OCI-LY1 (cell line): ENCODE measurements around the gene CNTN2.

Experiments used
- H2AFZ ChIP-seq: fragments of 200-600 bp; sonication (generic), shearing (Covaris generic); 2 replicates; pipeline ENCODE4 v1.6.0; 2014; ENCODE audit warnings: antibody characterized with exemption, mild to moderate bottlenecking, low read length
- H3F3A ChIP-seq: fragments of 200-600 bp; sonication (generic), shearing (Covaris generic); 2 replicates; pipeline ENCODE4 v1.6.0; 2014; ENCODE audit warnings: mild to moderate bottlenecking, antibody characterized with exemption, low read length, moderate library complexity; ENCODE audit not compliant: insufficient read depth
- H3K27ac ChIP-seq: fragments of 200-600 bp; sonication (generic); 2 replicates; pipeline ENCODE4 v1.5.1; 2014; ENCODE audit warnings: low read length, mixed run types, mild to moderate bottlenecking, low read depth; ENCODE audit not compliant: poor library complexity, severe bottlenecking
- H3K27me3 ChIP-seq: fragments of 200-600 bp; sonication (generic); 2 replicates; pipeline ENCODE4 v1.6.0; 2014; ENCODE audit warnings: antibody characterized with exemption, mild to moderate bottlenecking, low read length, moderate library complexity; ENCODE audit not compliant: insufficient read depth
- H3K36me3 ChIP-seq: fragments of 200-600 bp; sonication (generic); 2 replicates; pipeline ENCODE4 v1.6.1; 2014; ENCODE audit warnings: mild to moderate bottlenecking, antibody characterized with exemption, low read length, moderate library complexity, mixed read lengths; ENCODE audit not compliant: insufficient read depth
- H3K4me1 ChIP-seq: fragments of 200-600 bp; sonication (generic); 2 replicates; pipeline ENCODE4 v1.5.1; 2014; ENCODE audit warnings: mild to moderate bottlenecking, low read length, moderate library complexity; ENCODE audit not compliant: insufficient read depth, severe bottlenecking
- H3K4me2 ChIP-seq: fragments of 200-600 bp; sonication (generic), shearing (Covaris generic); 2 replicates; pipeline ENCODE4 v1.6.1; 2014; ENCODE audit warnings: low read length
- H3K4me3 ChIP-seq: fragments of 200-600 bp; sonication (generic); 2 replicates; pipeline ENCODE4 v1.5.1; 2014; ENCODE audit warnings: low read length, low read depth, mild to moderate bottlenecking, mixed read lengths; ENCODE audit not compliant: poor library complexity, severe bottlenecking
- H3K79me2 ChIP-seq: fragments of 200-600 bp; shearing (Covaris generic); 2 replicates; pipeline ENCODE4 v1.6.1; 2016; ENCODE audit warnings: mixed run types, low read length, mixed read lengths; ENCODE audit not compliant: insufficient read depth
- H3K9ac ChIP-seq: fragments of 200-600 bp; sonication (generic), shearing (Covaris generic); 2 replicates; pipeline ENCODE4 v1.6.1; 2014; ENCODE audit warnings: mild to moderate bottlenecking, low read length, mixed read lengths
- H3K9me2 ChIP-seq: fragments of 200-600 bp; sonication (generic), shearing (Covaris generic); 2 replicates; pipeline ENCODE4 v1.6.1; 2014; ENCODE audit warnings: low read depth, mild to moderate bottlenecking, low read length, mixed read lengths
- H3K9me3 ChIP-seq: fragments of 200-600 bp; shearing (Covaris generic); 2 replicates; pipeline ENCODE4 v1.6.1; 2014; ENCODE audit warnings: low read length, mixed read lengths
- H4K20me1 ChIP-seq: fragments of 200-600 bp; sonication (generic), shearing (Covaris generic); 2 replicates; pipeline ENCODE4 v1.6.0; 2016; ENCODE audit warnings: mild to moderate bottlenecking, low read length; ENCODE audit not compliant: insufficient read depth
- EZH2 ChIP-seq: fragments of 200-600 bp; sonication (generic), shearing (Covaris generic); IDR thresholded peaks from 2 replicates; pipeline ENCODE4 v1.8.0; 2017; ENCODE audit warnings: borderline replicate concordance, mixed run types, mild to moderate bottlenecking, antibody characterized with exemption, low read length, moderate library complexity, mixed read lengths
- TF ChIP-seq, protein P1 (sequence below): fragments of 200-600 bp; sonication (generic), shearing (Covaris generic); IDR thresholded peaks from 2 replicates; pipeline ENCODE4 v1.5.1; 2017; ENCODE audit warnings: mild to moderate bottlenecking, antibody characterized with exemption, low read length, moderate library complexity, mixed read lengths

Gene CNTN2

DNA sequence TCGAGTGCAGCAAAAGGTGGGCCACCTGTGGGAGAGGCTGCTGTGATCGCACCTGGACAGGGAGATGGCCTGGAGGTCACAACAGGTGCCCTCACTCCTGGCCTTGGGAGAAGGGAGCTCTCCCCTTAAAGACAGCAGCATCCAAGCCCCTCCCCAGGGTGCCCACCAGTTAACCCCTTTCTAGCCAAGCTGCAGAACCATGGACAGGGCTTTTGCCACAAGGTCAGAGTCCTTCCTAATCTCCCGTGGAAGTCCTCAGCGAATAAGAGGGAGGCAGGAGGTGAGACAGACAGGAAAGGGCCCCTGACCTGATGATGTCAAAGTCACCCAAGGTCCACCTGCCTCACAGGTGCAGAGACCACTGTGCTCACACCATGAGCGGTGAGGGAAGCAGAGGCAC is 1.7 kb downstream of the CNTN2 start:
- Histone ChIP-seq H3K9ac (no peak overlapping the region), H3F3A (no peaks in the 10 kb centered on the region), H3K4me2 (no peak overlapping the region), H3K4me3 (no peak overlapping the region), H3K9me3 (no peaks in the 10 kb centered on the region), H3K36me3 (no peaks in the 10 kb centered on the region), H3K4me1 (no peaks in the 10 kb centered on the region), H2AFZ (no peak overlapping the region), H3K27ac (no peak overlapping the region), H3K9me2 (no peaks in the 10 kb centered on the region), H3K79me2 (no peaks in the 10 kb centered on the region), H4K20me1 (no peaks in the 10 kb centered on the region), H3K27me3 (peaks cover 5% of the 10 kb centered on the region; the same call in 1 of the 2 replicates)
- TF ChIP-seq, protein P1, sequence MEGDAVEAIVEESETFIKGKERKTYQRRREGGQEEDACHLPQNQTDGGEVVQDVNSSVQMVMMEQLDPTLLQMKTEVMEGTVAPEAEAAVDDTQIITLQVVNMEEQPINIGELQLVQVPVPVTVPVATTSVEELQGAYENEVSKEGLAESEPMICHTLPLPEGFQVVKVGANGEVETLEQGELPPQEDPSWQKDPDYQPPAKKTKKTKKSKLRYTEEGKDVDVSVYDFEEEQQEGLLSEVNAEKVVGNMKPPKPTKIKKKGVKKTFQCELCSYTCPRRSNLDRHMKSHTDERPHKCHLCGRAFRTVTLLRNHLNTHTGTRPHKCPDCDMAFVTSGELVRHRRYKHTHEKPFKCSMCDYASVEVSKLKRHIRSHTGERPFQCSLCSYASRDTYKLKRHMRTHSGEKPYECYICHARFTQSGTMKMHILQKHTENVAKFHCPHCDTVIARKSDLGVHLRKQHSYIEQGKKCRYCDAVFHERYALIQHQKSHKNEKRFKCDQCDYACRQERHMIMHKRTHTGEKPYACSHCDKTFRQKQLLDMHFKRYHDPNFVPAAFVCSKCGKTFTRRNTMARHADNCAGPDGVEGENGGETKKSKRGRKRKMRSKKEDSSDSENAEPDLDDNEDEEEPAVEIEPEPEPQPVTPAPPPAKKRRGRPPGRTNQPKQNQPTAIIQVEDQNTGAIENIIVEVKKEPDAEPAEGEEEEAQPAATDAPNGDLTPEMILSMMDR = no peak
- no peak for TF ChIP-seq EZH2

DNA sequence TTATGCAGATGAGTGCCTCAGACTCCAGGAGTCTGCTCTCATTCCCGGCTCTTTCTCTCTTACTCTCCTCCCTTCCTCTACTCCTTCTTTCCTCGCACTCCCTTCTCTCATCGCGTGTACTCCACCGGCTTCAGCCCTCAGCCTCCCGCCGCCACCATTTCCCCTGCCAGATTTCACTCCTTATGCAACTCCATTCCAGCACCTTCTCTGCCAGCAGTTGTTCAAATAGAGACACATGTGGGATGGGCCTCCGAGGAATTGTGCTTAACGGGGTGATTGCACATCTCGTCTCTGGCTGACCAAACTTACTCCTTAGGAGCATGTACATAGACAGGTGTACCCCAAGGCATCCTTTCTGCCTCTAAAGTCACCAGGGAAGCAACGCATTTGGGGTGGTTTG is 2.1 kb downstream of the CNTN2 start:
- H3K4me2 ChIP-seq = no peak overlapping the region

DNA sequence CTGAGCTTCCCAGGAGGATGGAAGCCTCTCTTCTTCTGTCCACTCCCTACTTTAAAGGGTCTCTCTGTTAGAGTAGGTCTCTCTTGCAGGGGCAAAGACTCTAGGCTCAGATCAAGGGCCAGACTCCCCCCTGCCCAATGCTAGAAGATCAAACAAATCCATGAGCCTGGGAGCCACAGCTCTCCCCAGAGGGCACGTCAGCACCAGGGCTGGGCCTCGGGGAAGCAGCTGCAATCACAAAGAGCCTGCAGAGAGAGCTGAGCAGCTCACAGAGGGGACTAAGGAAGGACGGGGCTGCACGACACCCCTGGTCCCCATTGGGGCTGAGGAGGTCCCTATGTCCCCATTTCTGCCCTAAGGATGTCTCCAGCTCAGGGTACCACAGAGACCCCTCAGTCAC is 3.9 kb downstream of the CNTN2 start:
- Histone ChIP-seq H3K4me1 (no peaks in the 10 kb centered on the region), H3K9me3 (no peaks in the 10 kb centered on the region), H3K27me3 (no peaks in the 10 kb centered on the region), H3K36me3 (no peaks in the 10 kb centered on the region), H3K4me2 (no peak overlapping the region), H3K27ac (no peak overlapping the region), H3K79me2 (no peaks in the 10 kb centered on the region), H3K9ac (no peak overlapping the region), H4K20me1 (no peaks in the 10 kb centered on the region), H2AFZ (no peak overlapping the region), H3K9me2 (no peaks in the 10 kb centered on the region), H3F3A (no peaks in the 10 kb centered on the region), H3K4me3 (no peak overlapping the region)
- TF ChIP-seq, protein P1 = no peak
- TF ChIP-seq EZH2 = no peak

More for the DNA sequence above, 2.1 kb downstream of the CNTN2 start:
- Histone ChIP-seq H3K79me2 (no peaks in the 10 kb centered on the region), H3F3A (no peaks in the 10 kb centered on the region), H3K9ac (no peak overlapping the region), H3K4me1 (no peaks in the 10 kb centered on the region), H3K9me3 (no peaks in the 10 kb centered on the region), H3K27me3 (peaks cover 5% of the 10 kb centered on the region; the same call in 1 of the 2 replicates), H3K4me3 (no peak overlapping the region), H3K36me3 (no peaks in the 10 kb centered on the region), H4K20me1 (no peaks in the 10 kb centered on the region), H2AFZ (no peak overlapping the region), H3K27ac (no peak overlapping the region), H3K9me2 (no peaks in the 10 kb centered on the region)
- TF ChIP-seq EZH2 = no peak
- TF ChIP-seq, protein P1 = no peak
